Breast epithelium (tissue), 4 donors: ENCODE results near the gene NIT2. TPM values are rescaled to one million over a fixed set of nuclear protein-coding genes. Genes with fewer than 3 reads are reported as not detected.

Experiments used
- DNase-seq, 2 donors: peaks; one replicate each; pipeline ENCODE4 v3.0.0-alpha.2; 2019; ENCODE audit warnings: low spot score in 2 of 2
- H3K27ac ChIP-seq, 2 donors: fragments of 200-600 bp; sonication (generic) in 1 of 2; one replicate each; pipeline ENCODE4 v1.5.1; 2016 to 2019; ENCODE audit warnings: mild to moderate bottlenecking in 1 of 2
- H3K27me3 ChIP-seq, 2 donors: fragments of 200-600 bp; sonication (generic) in 1 of 2; one replicate each; pipeline versions ENCODE4 v1.5.1 to v1.6.0; 2017 to 2019; ENCODE audit warnings: control low read depth in 1 of 2, mild to moderate bottlenecking in 1 of 2
- H3K36me3 ChIP-seq: fragments of 200-600 bp; one replicate; pipeline ENCODE4 v1.5.1; 2019
- H3K4me1 ChIP-seq, 2 donors: fragments of 200-600 bp; sonication (generic); one replicate each; pipeline ENCODE4 v1.5.1; 2016 to 2019; ENCODE audit warnings: control low read depth in 1 of 2
- H3K4me3 ChIP-seq, 3 donors: fragments of 200-600 bp; sonication (generic); 1 replicate in 2 of 3; 2 replicates in 1 of 3; pipeline ENCODE4 v1.5.1; 2016 to 2019; ENCODE audit warnings: mild to moderate bottlenecking in 3 of 3, moderate library complexity in 2 of 3
- H3K9me3 ChIP-seq, 2 donors: fragments of 200-600 bp; sonication (generic) in 1 of 2; one replicate each; pipeline ENCODE4 v1.5.1; 2016 to 2019; ENCODE audit warnings: control low read depth in 1 of 2
- POLR2A ChIP-seq: fragments of 450-650 bp; IDR thresholded peaks from one replicate; pipeline ENCODE4 v1.6.1; 2016; ENCODE audit warnings: antibody characterized with exemption, mild to moderate bottlenecking, moderate library complexity
- POLR2AphosphoS5 ChIP-seq, 3 donors: sonication (generic); formaldehyde crosslinking; IDR thresholded peaks; one replicate each; pipeline ENCODE4 v1.6.1; 2017; ENCODE audit warnings: antibody characterized with exemption in 3 of 3
- intact Hi-C: fragments of 100-400 bp; cut with DNase I; formaldehyde crosslinking; loops from one replicate; pipeline ENCODE4 v1.15.1; 2023; ENCODE audit warnings: low total_unique reads
- total RNA-seq, 3 donors: library from RNA; depleted of rRNA; stranded (reverse); fragments of >200 nt; gene quantifications; one replicate each; pipeline ENCODE4 v1.1.0, GENCODE V29; 2016
- TF ChIP-seq, protein P1 (sequence below), 3 donors: fragments of 450-650 bp; IDR thresholded peaks; one replicate each; pipeline ENCODE4 v1.5.1; 2016 to 2017; ENCODE audit warnings: antibody characterized with exemption in 3 of 3, mild to moderate bottlenecking in 3 of 3, moderate library complexity in 3 of 3

The NIT2 gene, protein sequence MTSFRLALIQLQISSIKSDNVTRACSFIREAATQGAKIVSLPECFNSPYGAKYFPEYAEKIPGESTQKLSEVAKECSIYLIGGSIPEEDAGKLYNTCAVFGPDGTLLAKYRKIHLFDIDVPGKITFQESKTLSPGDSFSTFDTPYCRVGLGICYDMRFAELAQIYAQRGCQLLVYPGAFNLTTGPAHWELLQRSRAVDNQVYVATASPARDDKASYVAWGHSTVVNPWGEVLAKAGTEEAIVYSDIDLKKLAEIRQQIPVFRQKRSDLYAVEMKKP
- total RNA-seq = 10 to 100 TPM; 42.1 to 66.9 (median 43.3) TPM

DNA sequence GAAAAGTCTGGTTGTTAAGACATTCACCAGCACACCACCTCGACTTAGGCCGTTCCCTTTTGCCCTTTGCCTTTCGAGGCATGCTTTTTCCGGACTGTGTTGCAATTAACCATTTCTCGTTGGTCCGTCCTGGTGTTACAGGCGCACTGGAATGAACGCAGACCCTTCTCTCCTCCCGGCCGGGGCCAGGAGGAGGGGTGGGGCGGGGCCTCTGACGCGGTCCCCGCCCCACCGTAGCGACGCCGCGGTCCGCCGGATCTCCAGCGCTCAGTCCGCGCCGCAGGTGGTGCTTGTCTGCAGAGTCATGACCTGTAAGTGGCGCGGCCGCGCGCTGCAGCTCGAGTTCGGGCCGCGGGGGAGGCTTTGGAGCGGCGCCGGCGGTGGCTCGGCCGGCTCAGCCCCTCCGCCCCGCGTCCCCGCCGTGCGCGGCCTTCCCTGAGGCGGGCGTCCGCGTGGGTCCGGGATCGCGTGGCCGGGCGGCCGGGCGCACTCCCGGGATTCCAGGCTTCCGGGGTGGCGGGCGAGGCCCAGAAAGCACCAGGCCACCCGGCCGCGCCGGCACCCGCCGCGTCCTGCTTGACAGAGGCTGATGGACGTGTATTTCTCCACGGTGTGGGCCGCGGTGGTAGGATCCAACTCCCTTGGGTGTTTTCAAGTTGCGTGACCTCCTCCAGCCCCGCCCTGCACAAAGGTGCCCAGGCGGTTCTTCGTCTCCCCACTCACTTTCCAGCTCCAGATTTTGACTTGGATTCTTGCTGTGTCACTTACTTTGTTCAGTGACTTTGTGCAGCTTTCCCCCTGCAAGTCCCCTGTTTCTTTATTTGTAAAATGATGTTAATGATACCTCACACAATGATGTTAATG is at the start of gene NIT2:
Gene NIT2 (plus strand): TSS at position 270 of the 864 bp plus-strand sequence. CDS start 35 bp downstream, at position 305.
- DNase-seq = peak; percentile 58 to 78
- Histone ChIP-seq H3K27ac (peak within 1 kb of the TSS; percentile 87 to 93), H3K9me3 (no peaks in the 10 kb centered on the region), H3K4me3 (peak within 1 kb of the TSS; percentile 57 to 85 (median 80)), H3K36me3 (no peaks in the 10 kb centered on the region), H3K27me3 (no peaks in the 10 kb centered on the region), H3K4me1 (peaks cover 0 to 4% of the 10 kb centered on the region in 2 donors)
- TF ChIP-seq POLR2AphosphoS5 (IDR thresholded peaks at IDR 0.05) (peak in 2 of 3 donors; percentile 1 to 8), POLR2A (no peak)
- TF ChIP-seq, protein P1, sequence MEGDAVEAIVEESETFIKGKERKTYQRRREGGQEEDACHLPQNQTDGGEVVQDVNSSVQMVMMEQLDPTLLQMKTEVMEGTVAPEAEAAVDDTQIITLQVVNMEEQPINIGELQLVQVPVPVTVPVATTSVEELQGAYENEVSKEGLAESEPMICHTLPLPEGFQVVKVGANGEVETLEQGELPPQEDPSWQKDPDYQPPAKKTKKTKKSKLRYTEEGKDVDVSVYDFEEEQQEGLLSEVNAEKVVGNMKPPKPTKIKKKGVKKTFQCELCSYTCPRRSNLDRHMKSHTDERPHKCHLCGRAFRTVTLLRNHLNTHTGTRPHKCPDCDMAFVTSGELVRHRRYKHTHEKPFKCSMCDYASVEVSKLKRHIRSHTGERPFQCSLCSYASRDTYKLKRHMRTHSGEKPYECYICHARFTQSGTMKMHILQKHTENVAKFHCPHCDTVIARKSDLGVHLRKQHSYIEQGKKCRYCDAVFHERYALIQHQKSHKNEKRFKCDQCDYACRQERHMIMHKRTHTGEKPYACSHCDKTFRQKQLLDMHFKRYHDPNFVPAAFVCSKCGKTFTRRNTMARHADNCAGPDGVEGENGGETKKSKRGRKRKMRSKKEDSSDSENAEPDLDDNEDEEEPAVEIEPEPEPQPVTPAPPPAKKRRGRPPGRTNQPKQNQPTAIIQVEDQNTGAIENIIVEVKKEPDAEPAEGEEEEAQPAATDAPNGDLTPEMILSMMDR (IDR thresholded peaks at IDR 0.05) = peak in 1 of 3 donors; percentile 13
- intact Hi-C loops = no loop called here

DNA sequence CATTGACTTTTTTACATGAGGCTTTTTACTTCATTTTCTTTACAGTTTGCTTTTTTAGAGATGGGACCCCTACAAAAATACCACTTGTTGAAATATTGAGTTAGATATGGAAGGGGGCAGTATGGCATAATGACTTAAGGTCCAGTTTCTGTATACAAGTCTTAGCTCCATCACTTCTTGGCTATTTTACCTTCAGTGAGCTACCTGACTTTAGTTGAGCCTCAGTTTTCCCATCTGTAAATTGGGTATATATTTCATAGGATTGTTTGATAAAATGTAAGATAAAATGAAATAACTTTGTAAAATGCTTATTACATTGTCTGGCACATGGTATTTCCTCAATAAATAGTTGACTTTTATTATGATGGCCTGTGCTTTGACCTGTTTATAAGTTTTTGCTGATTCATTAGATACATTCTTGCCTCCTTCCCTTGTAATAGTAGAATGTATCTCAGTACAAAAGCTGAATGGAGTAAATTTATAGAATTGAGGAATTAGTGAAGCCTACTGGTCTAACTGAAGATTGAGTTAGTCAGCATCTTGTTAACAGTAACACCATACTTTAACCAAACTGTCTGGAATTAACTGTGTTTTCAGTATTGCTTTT is 46.2 kb upstream of the NIT2 start:
- TF ChIP-seq, protein P1 (IDR thresholded peaks at IDR 0.05) = no peak
- TF ChIP-seq POLR2AphosphoS5 (IDR thresholded peaks at IDR 0.05) (no peak), POLR2A (no peak)
- no peaks in the 10 kb centered on the region for H3K4me1 ChIP-seq
- no peaks in the 10 kb centered on the region for H3K9me3 ChIP-seq
- no peak overlapping the region for H3K4me3 ChIP-seq
- DNase-seq = no peak
- H3K27me3 ChIP-seq = no peaks in the 10 kb centered on the region
- H3K36me3 ChIP-seq = peaks cover 3% of the 10 kb centered on the region
- intact Hi-C loops = no loop called here
- no peak overlapping the region for H3K27ac ChIP-seq

DNA sequence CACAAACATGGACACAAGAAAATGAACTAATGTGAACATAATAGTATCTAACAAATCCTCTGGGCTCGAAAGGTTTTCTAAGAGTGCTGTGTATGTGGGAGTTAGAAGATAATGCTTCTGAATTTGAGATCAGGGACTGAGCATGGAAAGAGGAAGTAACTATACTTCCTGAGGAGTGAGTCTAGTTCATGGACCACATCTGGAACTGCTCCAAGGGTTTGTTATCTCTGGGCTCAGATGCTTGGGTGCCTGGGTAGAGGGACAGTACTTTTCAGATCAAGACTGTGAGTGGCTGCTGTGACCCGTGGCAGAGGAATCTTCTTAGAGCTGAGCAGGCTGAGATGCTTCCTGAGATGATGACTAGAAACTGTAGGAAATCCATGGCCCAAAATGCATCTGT is 45.2 kb upstream of the NIT2 start:
- peaks cover 3% of the 10 kb centered on the region for H3K36me3 ChIP-seq
- TF ChIP-seq, protein P1 (IDR thresholded peaks at IDR 0.05) = no peak
- TF ChIP-seq POLR2A (no peak), POLR2AphosphoS5 (IDR thresholded peaks at IDR 0.05) (no peak)
- H3K27me3 ChIP-seq = no peaks in the 10 kb centered on the region
- H3K9me3 ChIP-seq = no peaks in the 10 kb centered on the region
- intact Hi-C loops = no loop called here
- no peaks in the 10 kb centered on the region for H3K4me1 ChIP-seq
- H3K4me3 ChIP-seq = no peak overlapping the region
- no peak overlapping the region for H3K27ac ChIP-seq
- DNase-seq = no peak

DNA sequence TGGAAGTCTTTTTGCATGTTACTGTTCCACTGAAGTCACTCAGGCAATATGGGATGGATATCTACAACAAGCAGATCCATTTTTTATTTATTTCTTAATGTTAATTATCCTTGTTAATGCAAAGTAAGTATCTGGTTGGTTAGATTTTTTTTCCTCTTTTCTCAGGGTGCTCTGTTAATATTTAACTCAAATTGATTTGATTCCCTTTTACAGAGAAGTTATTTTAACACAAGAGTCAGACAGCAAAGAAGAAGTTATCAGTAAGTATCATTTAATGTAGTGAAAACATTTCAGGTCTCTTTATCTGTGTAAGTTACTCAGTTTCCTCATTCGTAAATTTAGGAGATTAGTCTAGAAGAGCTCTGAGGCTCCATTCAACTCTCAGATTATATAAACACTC is 39.5 kb upstream of the NIT2 start:
- H3K9me3 ChIP-seq = no peaks in the 10 kb centered on the region
- H3K4me3 ChIP-seq = no peak overlapping the region
- no peaks in the 10 kb centered on the region for H3K27me3 ChIP-seq
- H3K36me3 ChIP-seq = no peaks in the 10 kb centered on the region
- H3K4me1 ChIP-seq = no peaks in the 10 kb centered on the region
- intact Hi-C loops = no loop called here
- TF ChIP-seq, protein P1 (IDR thresholded peaks at IDR 0.05) = no peak
- TF ChIP-seq POLR2A = no peak
- TF ChIP-seq POLR2AphosphoS5 (IDR thresholded peaks at IDR 0.05) = no peak
- DNase-seq = no peak
- H3K27ac ChIP-seq = no peak overlapping the region
